GM21723 (cell line): ENCODE measurements around the gene C10orf143.
A peak's percentile ranks its signal among the peaks of the same experiment; 100 is the strongest.
"Not testable (repeated sequence)": the region's sequence is repeated elsewhere in the genome, so short reads cannot be mapped to it uniquely, and the experiment has no call there.

ENCODE experiments used
- ATAC-seq: cut with Tn5 transposase; IDR thresholded peaks from one replicate; pipeline ENCODE4 v1.9.1; 2021; ENCODE audit warnings: mild to moderate bottlenecking, moderate library complexity; ENCODE audit not compliant: unreplicated experiment

The C10orf143 gene

GRCh38 chr10:130112821-130113220, 2.2 kb upstream of the C10orf143 start:
- no peak for ATAC-seq

GRCh38 chr10:130111852-130112180, 1.2 kb upstream of the C10orf143 start:
- ATAC-seq, result no peak

- ATAC-seq, result peak; percentile 89
Measured at GRCh38 chr10:130111113-130111851, 652 bp upstream of the C10orf143 start.

GRCh38 chr10:130109796-130110245, 809 bp downstream of the C10orf143 start:
- peak; percentile 8 for ATAC-seq

GRCh38 chr10:130108934-130109604, 1.6 kb downstream of the C10orf143 start:
- ATAC-seq, result no peak

GRCh38 chr10:130108146-130108545, 2.5 kb downstream of the C10orf143 start:
- not testable (repeated sequence) for ATAC-seq

GRCh38 chr10:130105724-130106123, 4.9 kb downstream of the C10orf143 start:
- ATAC-seq, result no peak

- no peak for ATAC-seq
Measured at GRCh38 chr10:130099344-130099743, 11.3 kb downstream of the C10orf143 start.

GRCh38 chr10:130090565-130090964, 20.1 kb downstream of the C10orf143 start:
- not testable (repeated sequence) for ATAC-seq

GRCh38 chr10:130080461-130080814, 30.2 kb downstream of the C10orf143 start:
- no peak for ATAC-seq

- ATAC-seq, result no peak
Measured at GRCh38 chr10:130079614-130080460, 30.8 kb downstream of the C10orf143 start.

GRCh38 chr10:130078120-130078519, 32.5 kb downstream of the C10orf143 start:
- ATAC-seq, result no peak

GRCh38 chr10:130076681-130077080, 33.9 kb downstream of the C10orf143 start:
- no peak for ATAC-seq

- ATAC-seq, result no peak
Measured at GRCh38 chr10:130074639-130075038, 36.0 kb downstream of the C10orf143 start.

- ATAC-seq, result no peak
Measured at GRCh38 chr10:130073912-130074311, 36.7 kb downstream of the C10orf143 start.

- ATAC-seq, result no peak
Measured at GRCh38 chr10:130072247-130072646, 38.4 kb downstream of the C10orf143 start.

GRCh38 chr10:130067893-130068292, 42.7 kb downstream of the C10orf143 start:
- no peak for ATAC-seq

GRCh38 chr10:130066743-130067142, 43.9 kb downstream of the C10orf143 start:
- no peak for ATAC-seq

GRCh38 chr10:130065251-130065650, 45.4 kb downstream of the C10orf143 start:
- no peak for ATAC-seq

GRCh38 chr10:130064783-130065182, 45.8 kb downstream of the C10orf143 start:
- ATAC-seq, result no peak

- ATAC-seq, result no peak
Measured at GRCh38 chr10:130062976-130063375, 47.7 kb downstream of the C10orf143 start.

GRCh38 chr10:130062201-130062600, 48.4 kb downstream of the C10orf143 start:
- ATAC-seq, result no peak
